CD4-positive, alpha-beta memory T cell (primary cell): ENCODE measurements around the gene BCR. TPM values are rescaled to one million over a fixed set of nuclear protein-coding genes. Genes with fewer than 3 reads are reported as not detected.
A peak's percentile ranks its signal among the peaks of the same experiment; 100 is the strongest.

Experiments used
- CTCF ChIA-PET: fragments of 350-600 bp; sonication (Branson Sonifier 250); formaldehyde crosslinking; loops from one replicate; lab custom pipeline; 2021; ENCODE audit warnings: inconsistent platforms; ENCODE audit not compliant: partially characterized antibody; lab: Charles Lee
- POLR2A ChIA-PET: fragments of 350-600 bp; sonication (Branson Sonifier 250); formaldehyde crosslinking; loops from one replicate; lab custom pipeline; 2021; ENCODE audit not compliant: partially characterized antibody; lab: Charles Lee
- DNase-seq, 5 donors: peaks; one replicate each; pipeline versions ENCODE4 v3.0.0 to v3.0.0-alpha.2; 2020 to 2022; ENCODE audit warnings: mixed read lengths in 1 of 5
- H3K27ac ChIP-seq: one replicate; pipeline ENCODE4 v1.7.0; 2013; ENCODE audit warnings: low read depth, low read length
- H3K27me3 ChIP-seq: 2 replicates; pipeline ENCODE4 v1.7.0; 2013; ENCODE audit warnings: mild to moderate bottlenecking, low read length, moderate library complexity; ENCODE audit not compliant: insufficient read depth
- H3K36me3 ChIP-seq: 2 replicates; pipeline ENCODE4 v1.7.0; 2013; ENCODE audit warnings: mild to moderate bottlenecking, low read length, moderate library complexity; ENCODE audit not compliant: insufficient read depth
- H3K4me1 ChIP-seq: 2 replicates; pipeline ENCODE4 v1.7.0; 2013; ENCODE audit warnings: mild to moderate bottlenecking, low read length, moderate library complexity; ENCODE audit not compliant: insufficient read depth
- H3K4me3 ChIP-seq, 2 donors: one replicate each; pipeline ENCODE4 v1.7.0; 2013; ENCODE audit warnings: low read length in 2 of 2, mild to moderate bottlenecking in 1 of 2
- H3K9me3 ChIP-seq, 2 donors: one replicate each; pipeline ENCODE4 v1.7.0; 2013; ENCODE audit warnings: low read length in 2 of 2, control low read depth in 1 of 2; ENCODE audit not compliant: control insufficient read depth in 1 of 2
- H3K27ac Mint-ChIP-seq, 7 donors: one replicate each; pipeline ENCODE4 v1.8.0; 2020 to 2021; ENCODE audit warnings: mixed read lengths in 7 of 7, mild to moderate bottlenecking in 6 of 7, inconsistent platforms in 3 of 7, moderate library complexity in 3 of 7
- H3K27me3 Mint-ChIP-seq, 2 donors: one replicate each; pipeline ENCODE4 v1.8.0; 2020 to 2021; ENCODE audit warnings: mixed read lengths in 2 of 2
- H3K36me3 Mint-ChIP-seq, 2 donors: one replicate each; pipeline ENCODE4 v1.8.0; 2020 to 2021; ENCODE audit warnings: mixed read lengths in 2 of 2, inconsistent platforms in 1 of 2, mild to moderate bottlenecking in 1 of 2
- H3K4me1 Mint-ChIP-seq, 4 donors: one replicate each; pipeline ENCODE4 v1.8.0; 2020 to 2021; ENCODE audit warnings: mixed read lengths in 4 of 4, mild to moderate bottlenecking in 1 of 4
- H3K4me3 Mint-ChIP-seq, 8 donors: one replicate each; pipeline ENCODE4 v1.8.0; 2020 to 2021; ENCODE audit warnings: mixed read lengths in 8 of 8, mild to moderate bottlenecking in 7 of 8, moderate library complexity in 6 of 8, inconsistent platforms in 3 of 8
- H3K9me3 Mint-ChIP-seq, 8 donors: one replicate each; pipeline ENCODE4 v1.8.0; 2020 to 2021; ENCODE audit warnings: mixed read lengths in 8 of 8, mild to moderate bottlenecking in 5 of 8, inconsistent platforms in 3 of 8, moderate library complexity in 1 of 8
- intact Hi-C: fragments of 100-400 bp; cut with micrococcal nuclease; formaldehyde crosslinking; loops from one replicate; pipeline ENCODE4 v1.15.1; 2023
- polyA plus RNA-seq, 2 donors: library from polyadenylated mRNA; unstranded; fragments of 300-500 nt; fragmentation: Illumina TruSeq; gene quantifications; one replicate each; pipeline ENCODE4 v1.2.3, GENCODE V29; 2021
- total RNA-seq, 2 experiments: library from RNA; stranded (reverse); gene quantifications; one replicate each; pipeline ENCODE4 v1.2.3, GENCODE V29; 2021

The BCR gene
- total and polyA plus RNA-seq, 4 experiments from 2014 or later: 3.3 to 75.6 (median 51.2) TPM

- Mint-ChIP-seq H3K4me1 (peaks cover 6 to 38% (median 14%) of the 10 kb centered on the region in 4 donors), H3K27me3 (no peaks in the 10 kb centered on the region), H3K4me3 (no peak overlapping the region), H3K36me3 (peaks cover 4 to 37% of the 10 kb centered on the region in 2 donors), H3K27ac (peak overlapping the region in 6 of 7 donors; percentile 61 to 90 (median 77)), H3K9me3 (no peaks in the 10 kb centered on the region)
- Histone ChIP-seq H3K9me3 (no peaks in the 10 kb centered on the region), H3K27me3 (no peaks in the 10 kb centered on the region), H3K27ac (peak overlapping the region; percentile 22), H3K4me1 (peaks cover 11% of the 10 kb centered on the region), H3K4me3 (no peak overlapping the region), H3K36me3 (peaks cover 39% of the 10 kb centered on the region)
- CTCF ChIA-PET: interaction anchor here (1.1 to 16.7 kb wide), 2 partner anchors 29 to 103 kb away, joined by 3 to 423 read pairs; partner anchors contain the start of gene BCR
- POLR2A ChIA-PET: interaction anchor here (1.4 kb wide), 1 partner anchor 137 kb away, joined by 3 read pairs; no protein-coding TSS in a partner anchor
- DNase-seq: no peak
- intact Hi-C loops: loop anchor here (5.0 to 10.0 kb wide), 2 partner anchors 37 to 105 kb away; no protein-coding TSS in a partner anchor
Measured at GRCh38 chr22:23279781-23280180, 99.5 kb downstream of the BCR start.

GRCh38 chr22:23280356-23281052, 100.2 kb downstream of the BCR start:
- H3K27me3 ChIP-seq: no peaks in the 10 kb centered on the region
- Mint-ChIP-seq H3K27ac (peak overlapping the region; percentile 6 to 90 (median 57)), H3K4me3 (no peak overlapping the region), H3K4me1 (peaks cover 6 to 38% (median 14%) of the 10 kb centered on the region in 4 donors), H3K9me3 (no peaks in the 10 kb centered on the region), H3K27me3 (no peaks in the 10 kb centered on the region), H3K36me3 (peaks cover 4 to 38% of the 10 kb centered on the region in 2 donors)
- no peak overlapping the region for H3K4me3 ChIP-seq
- peaks cover 11% of the 10 kb centered on the region for H3K4me1 ChIP-seq
- peaks cover 45% of the 10 kb centered on the region for H3K36me3 ChIP-seq
- intact Hi-C loops: loop anchor here (1.0 to 10.0 kb wide), 3 partner anchors 38 to 106 kb away; no protein-coding TSS in a partner anchor
- ChIA-PET POLR2A (no interaction called here), CTCF (interaction anchor here (16.7 kb wide), 1 partner anchor 103 kb away, joined by 423 read pairs; the partner anchor contains the start of gene BCR)
- H3K9me3 ChIP-seq: no peaks in the 10 kb centered on the region
- no peak overlapping the region for H3K27ac ChIP-seq
- no peak for DNase-seq

DNA sequence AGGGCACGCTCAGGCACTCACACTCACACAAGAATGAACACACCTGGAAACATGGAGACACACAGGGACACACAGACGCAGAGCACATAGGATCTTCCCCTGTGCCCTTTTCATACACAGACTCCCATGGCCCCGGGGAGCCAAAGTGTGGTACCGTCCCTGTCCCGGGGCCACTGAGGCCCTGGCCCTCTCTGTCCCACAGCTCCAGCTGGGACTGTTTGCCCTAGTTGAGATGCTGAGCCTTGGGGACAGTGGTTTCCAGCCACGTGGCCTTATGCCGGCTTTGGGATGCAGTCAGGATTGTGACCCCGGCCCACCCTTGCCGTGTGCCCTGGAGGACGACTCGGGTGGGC, 100.7 kb downstream of the BCR start:
- CTCF ChIA-PET: interaction anchor here (16.7 kb wide), 1 partner anchor 104 kb away, joined by 423 read pairs; the partner anchor contains the start of gene BCR
- peaks cover 0 to 36% of the 10 kb centered on the region in 2 donors for H3K36me3 Mint-ChIP-seq
- Histone ChIP-seq H3K27me3 (no peaks in the 10 kb centered on the region), H3K9me3 (no peaks in the 10 kb centered on the region), H3K4me1 (peaks cover 11% of the 10 kb centered on the region), H3K4me3 (no peak overlapping the region), H3K27ac (no peak overlapping the region), H3K36me3 (peaks cover 46% of the 10 kb centered on the region)
- intact Hi-C loops: loop anchor here (1.0 to 10.0 kb wide), 3 partner anchors 39 to 107 kb away; no protein-coding TSS in a partner anchor
- POLR2A ChIA-PET: no interaction called here
- peaks cover 6 to 38% (median 14%) of the 10 kb centered on the region in 4 donors for H3K4me1 Mint-ChIP-seq
- H3K4me3 Mint-ChIP-seq: no peak overlapping the region
- no peaks in the 10 kb centered on the region for H3K9me3 Mint-ChIP-seq
- H3K27ac Mint-ChIP-seq: peak overlapping the region in 5 of 7 donors; percentile 6 to 83 (median 57)
- no peaks in the 10 kb centered on the region for H3K27me3 Mint-ChIP-seq
- DNase-seq: no peak

GRCh38 chr22:23281406-23282088, 101.2 kb downstream of the BCR start:
- intact Hi-C loops: loop anchor here (1.0 to 10.0 kb wide), 4 partner anchors 39 to 107 kb away; no protein-coding TSS in a partner anchor
- Histone ChIP-seq H3K27me3 (no peaks in the 10 kb centered on the region), H3K9me3 (no peaks in the 10 kb centered on the region), H3K27ac (no peak overlapping the region), H3K4me3 (no peak overlapping the region), H3K36me3 (peaks cover 48% of the 10 kb centered on the region), H3K4me1 (peaks cover 11% of the 10 kb centered on the region)
- no peaks in the 10 kb centered on the region for H3K9me3 Mint-ChIP-seq
- CTCF ChIA-PET: interaction anchor here (0.6 to 16.7 kb wide), 26 partner anchors 9 to 324 kb away, joined by 3 to 423 read pairs (median 4); partner anchors contain the start of gene BCR
- H3K27ac Mint-ChIP-seq: peak overlapping the region in 3 of 7 donors; percentile 42 to 70 (median 52)
- H3K4me1 Mint-ChIP-seq: peaks cover 6 to 38% (median 14%) of the 10 kb centered on the region in 4 donors
- H3K4me3 Mint-ChIP-seq: no peak overlapping the region
- POLR2A ChIA-PET: interaction anchor here (0.9 to 1.6 kb wide), 4 partner anchors 38 to 106 kb away, joined by 3 to 24 read pairs (median 4); partner anchors contain the start of gene BCR
- no peaks in the 10 kb centered on the region for H3K27me3 Mint-ChIP-seq
- H3K36me3 Mint-ChIP-seq: peaks cover 0 to 34% of the 10 kb centered on the region in 2 donors
- DNase-seq: peak; percentile 70 to 79 (median 74)

GRCh38 chr22:23282089-23282501, 101.8 kb downstream of the BCR start:
- CTCF ChIA-PET: interaction anchor here (0.6 to 16.7 kb wide), 26 partner anchors 8 to 325 kb away, joined by 3 to 423 read pairs (median 4); partner anchors contain the start of gene BCR
- no peaks in the 10 kb centered on the region for H3K9me3 ChIP-seq
- intact Hi-C loops: loop anchor here (1.0 to 10.0 kb wide), 3 partner anchors 40 to 104 kb away; no protein-coding TSS in a partner anchor
- Mint-ChIP-seq H3K9me3 (no peaks in the 10 kb centered on the region), H3K4me1 (peaks cover 6 to 38% (median 14%) of the 10 kb centered on the region in 4 donors), H3K36me3 (peaks cover 0 to 39% of the 10 kb centered on the region in 2 donors), H3K27ac (peak overlapping the region in 2 of 7 donors; percentile 52 to 70), H3K27me3 (no peaks in the 10 kb centered on the region), H3K4me3 (no peak overlapping the region)
- no peak for DNase-seq
- no peak overlapping the region for H3K4me3 ChIP-seq
- H3K27ac ChIP-seq: no peak overlapping the region
- POLR2A ChIA-PET: interaction anchor here (0.9 to 1.6 kb wide), 4 partner anchors 39 to 106 kb away, joined by 3 to 24 read pairs (median 4); partner anchors contain the start of gene BCR
- peaks cover 11% of the 10 kb centered on the region for H3K4me1 ChIP-seq
- no peaks in the 10 kb centered on the region for H3K27me3 ChIP-seq
- H3K36me3 ChIP-seq: peaks cover 45% of the 10 kb centered on the region

DNA sequence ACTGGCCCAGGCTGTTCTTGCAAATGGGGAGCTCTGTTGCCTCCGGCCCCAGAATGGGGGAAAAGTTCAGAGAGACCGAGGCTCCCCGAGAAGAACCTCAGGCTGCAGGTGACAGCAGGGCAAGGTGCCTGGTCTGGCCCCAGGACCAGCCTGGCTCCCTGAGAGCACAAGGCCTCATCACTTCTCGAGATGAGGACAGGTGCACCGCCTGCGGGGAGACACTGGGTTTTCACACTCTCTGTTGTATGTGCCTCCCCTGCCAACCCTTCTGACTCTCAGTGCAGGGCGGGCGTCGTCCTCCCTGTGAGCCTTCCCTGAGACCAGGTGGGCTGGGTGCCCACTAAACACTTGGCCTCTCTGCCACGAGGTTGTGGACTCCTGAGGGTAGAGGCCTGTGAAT, 102.2 kb downstream of the BCR start:
- no peaks in the 10 kb centered on the region for H3K9me3 ChIP-seq
- intact Hi-C loops: loop anchor here (1.0 to 10.0 kb wide), 3 partner anchors 40 to 104 kb away; no protein-coding TSS in a partner anchor
- Mint-ChIP-seq H3K27ac (no peak overlapping the region), H3K4me3 (no peak overlapping the region), H3K27me3 (no peaks in the 10 kb centered on the region), H3K4me1 (peaks cover 6 to 38% (median 14%) of the 10 kb centered on the region in 4 donors), H3K9me3 (no peaks in the 10 kb centered on the region), H3K36me3 (peaks cover 0 to 38% of the 10 kb centered on the region in 2 donors)
- peaks cover 45% of the 10 kb centered on the region for H3K36me3 ChIP-seq
- POLR2A ChIA-PET: interaction anchor here (0.9 to 1.6 kb wide), 4 partner anchors 39 to 107 kb away, joined by 3 to 24 read pairs (median 4); partner anchors contain the start of gene BCR
- H3K4me3 ChIP-seq: no peak overlapping the region
- H3K27ac ChIP-seq: no peak overlapping the region
- DNase-seq: no peak
- peaks cover 11% of the 10 kb centered on the region for H3K4me1 ChIP-seq
- CTCF ChIA-PET: interaction anchor here (0.6 to 16.7 kb wide), 23 partner anchors 8 to 325 kb away, joined by 3 to 423 read pairs (median 4); partner anchors contain the start of gene BCR
- H3K27me3 ChIP-seq: no peaks in the 10 kb centered on the region
